AG08395 (cell line): ENCODE measurements around the gene KIF19.

Experiments used
- DNase-seq: peaks from one replicate; pipeline ENCODE4 v3.0.0; 2012; ENCODE audit warnings: mixed read lengths, low spot score

The KIF19 gene

GRCh38 chr17:74342224-74342623 is 16.2 kb downstream of the KIF19 start:
- no peak for DNase-seq

GRCh38 chr17:74343121-74343520 is 17.1 kb downstream of the KIF19 start:
- DNase-seq = no peak

DNA sequence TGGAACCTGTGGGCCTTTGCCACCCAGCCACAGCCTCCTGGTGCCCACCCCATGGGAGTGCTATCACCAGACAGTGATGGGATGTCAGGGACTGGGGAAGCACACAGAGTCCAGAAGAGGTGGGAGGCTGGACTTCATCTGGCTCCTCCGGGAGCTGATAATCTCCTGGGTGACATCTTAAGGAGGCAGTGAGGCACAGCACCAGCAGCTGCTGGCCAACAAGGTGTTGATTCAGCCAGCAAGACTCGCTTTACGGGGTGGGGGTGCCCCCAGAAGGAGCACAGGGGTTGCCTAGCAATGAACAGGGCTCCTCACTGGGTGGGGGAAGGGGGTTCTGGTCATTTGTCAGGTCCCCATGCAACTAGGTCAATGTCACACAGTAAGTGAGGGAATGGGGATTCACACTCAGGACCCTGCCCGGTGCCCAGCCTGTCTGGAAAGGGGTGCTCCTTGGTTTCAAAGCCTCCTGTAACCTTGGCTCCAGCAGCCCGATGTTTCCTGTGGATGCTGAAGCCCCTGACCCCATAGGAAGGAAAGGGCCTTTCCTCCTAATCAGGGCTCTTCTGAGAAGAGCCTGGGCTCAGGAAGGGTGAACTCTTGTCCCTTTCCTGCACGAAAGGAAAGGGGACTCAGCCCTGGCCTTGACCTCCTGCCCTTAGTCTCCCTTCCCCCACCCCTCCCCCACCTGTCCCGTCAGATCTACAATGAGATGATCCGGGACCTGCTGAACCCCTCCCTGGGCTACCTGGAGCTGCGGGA is 17.7 kb downstream of the KIF19 start:
- no peak for DNase-seq

- no peak for DNase-seq
These were observed 18.6 kb downstream of the KIF19 start for GRCh38 chr17:74344658-74345057.

DNA sequence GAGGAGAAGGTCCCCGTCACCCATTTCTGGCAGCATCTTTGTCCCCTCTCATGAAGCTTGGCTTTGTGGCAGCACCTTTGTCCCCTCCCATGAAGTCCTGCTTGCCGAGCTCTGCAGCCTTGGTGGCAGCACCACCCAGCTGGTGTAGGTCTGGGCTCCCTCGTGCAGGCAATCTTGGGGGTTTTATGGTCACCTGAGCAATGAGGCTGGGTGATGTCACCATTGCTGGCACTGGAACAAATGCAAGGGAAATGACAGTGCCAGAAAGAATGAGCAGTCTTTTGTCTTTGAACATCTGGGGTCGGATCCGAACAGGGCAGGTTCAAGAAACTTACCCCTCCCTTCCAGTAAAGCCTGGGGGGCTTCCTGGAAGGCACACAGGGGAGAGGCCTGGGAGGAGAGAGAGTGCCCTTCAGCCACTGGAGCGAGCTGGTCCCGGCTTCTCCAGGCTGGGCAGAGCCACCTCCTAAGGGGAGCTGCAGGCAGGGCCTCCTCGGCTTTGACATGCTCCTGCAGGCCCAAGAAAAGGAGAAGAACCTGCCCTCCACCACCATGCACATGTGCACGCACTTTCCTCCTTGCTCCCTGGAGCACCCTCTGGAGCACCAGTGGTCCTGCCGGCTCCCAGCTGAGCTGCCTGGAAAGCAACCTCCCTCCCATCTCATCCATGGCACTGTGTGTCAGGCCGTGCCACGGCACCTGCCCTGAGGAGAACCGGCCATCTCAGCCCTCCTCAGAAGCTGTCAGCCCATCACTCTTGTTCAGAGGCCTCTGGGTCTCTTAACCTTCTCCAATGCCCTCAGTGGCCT is 19.6 kb downstream of the KIF19 start:
- DNase-seq = no peak

- no peak for DNase-seq
These were observed 21.6 kb downstream of the KIF19 start for GRCh38 chr17:74347646-74348045.

GRCh38 chr17:74349120-74349519 is 23.1 kb downstream of the KIF19 start:
- DNase-seq = no peak

GRCh38 chr17:74350486-74350885 is 24.5 kb downstream of the KIF19 start:
- no peak for DNase-seq

DNA sequence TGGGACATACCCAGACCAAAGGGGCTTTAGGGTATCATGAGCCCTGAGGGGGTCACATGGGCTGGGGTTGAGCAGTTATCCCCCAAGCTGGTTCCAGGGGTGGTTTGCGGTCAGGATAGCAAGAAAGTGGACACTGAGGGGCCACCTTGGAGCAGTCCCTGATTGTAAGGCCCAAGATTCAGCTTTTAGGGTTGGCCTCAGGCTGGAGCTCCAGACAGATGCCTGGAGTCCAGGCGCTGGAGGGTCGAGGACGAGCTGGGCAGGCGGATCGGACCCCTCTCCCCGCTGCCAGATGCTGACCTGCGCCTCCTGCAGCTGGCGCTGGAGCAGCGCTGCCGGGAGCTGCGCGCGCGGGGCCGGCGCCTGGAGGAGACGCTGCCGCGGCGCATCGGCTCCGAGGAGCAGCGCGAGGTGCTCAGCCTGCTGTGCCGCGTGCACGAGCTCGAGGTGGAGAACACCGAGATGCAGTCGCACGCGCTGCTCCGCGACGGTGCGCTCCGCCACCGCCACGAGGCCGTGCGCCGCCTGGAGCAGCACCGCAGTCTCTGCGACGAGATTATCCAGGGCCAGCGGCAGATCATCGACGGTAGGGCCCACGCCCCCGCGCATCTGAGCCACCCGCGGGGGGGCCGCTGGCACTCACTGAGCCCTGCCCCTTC is 25.7 kb downstream of the KIF19 start:
- no peak for DNase-seq

DNA sequence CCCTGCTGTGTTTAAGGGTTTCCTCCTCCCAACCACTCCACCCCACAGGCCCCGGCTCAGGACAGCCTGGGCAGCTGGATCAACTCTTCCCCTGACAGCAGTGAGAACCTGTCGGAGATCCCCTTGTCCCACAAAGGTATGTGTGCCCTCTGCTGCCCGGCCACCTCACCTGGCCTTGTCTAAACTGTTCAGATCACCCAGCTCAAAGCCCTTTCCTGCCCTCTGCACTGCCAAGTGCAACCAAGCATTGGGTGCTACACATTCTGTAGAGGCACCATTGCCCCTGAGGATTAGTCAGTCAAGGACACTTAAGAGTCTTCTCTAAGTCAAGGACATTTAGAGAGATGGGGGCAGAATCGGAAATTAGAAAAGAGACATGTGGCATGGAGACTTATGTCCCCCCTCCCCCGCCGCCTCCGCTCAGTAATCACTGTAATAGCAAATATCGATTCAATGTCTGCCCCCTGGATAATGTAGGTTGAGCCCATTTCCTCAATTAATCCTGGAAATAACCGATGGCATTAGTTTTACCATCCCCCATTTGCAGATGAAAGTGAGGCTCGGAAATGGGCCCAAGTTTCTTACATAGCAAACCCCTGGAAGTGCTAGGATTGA is 27.5 kb downstream of the KIF19 start:
- DNase-seq = no peak

DNA sequence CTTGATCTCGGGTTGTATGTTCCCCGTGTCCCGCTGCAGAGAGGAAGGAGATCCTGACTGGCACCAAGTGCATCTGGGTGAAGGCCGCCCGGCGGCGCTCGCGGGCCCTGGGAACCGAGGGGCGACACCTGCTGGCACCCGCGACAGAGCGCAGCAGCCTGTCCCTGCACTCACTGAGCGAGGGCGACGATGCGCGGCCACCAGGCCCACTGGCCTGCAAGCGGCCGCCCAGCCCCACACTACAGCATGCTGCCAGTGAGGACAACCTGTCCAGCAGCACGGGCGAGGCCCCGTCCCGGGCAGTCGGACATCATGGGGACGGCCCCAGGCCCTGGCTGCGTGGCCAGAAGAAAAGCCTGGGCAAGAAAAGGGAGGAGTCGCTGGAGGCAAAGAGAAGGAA is 28.1 kb downstream of the KIF19 start:
- peak; percentile 19 for DNase-seq

DNA sequence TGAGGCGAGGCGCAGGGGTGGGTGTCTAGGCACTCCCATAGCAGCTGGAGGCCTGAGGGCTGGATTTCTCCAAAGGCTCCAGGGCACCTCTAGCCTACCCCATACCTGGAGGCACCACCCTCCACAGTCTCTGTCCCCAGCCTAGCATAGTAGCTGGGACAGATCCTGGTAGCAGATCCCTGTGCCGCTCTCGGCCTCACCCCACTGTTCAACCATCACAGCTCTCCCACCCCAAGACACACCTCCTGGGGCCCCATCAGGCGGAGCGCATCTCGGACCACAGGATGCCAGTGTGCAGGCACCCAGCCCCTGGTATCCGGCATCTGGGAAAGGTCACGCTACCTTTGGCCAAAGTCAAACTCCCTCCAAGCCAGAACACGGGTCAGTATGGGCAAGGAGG is 28.5 kb downstream of the KIF19 start:
- no peak for DNase-seq

DNA sequence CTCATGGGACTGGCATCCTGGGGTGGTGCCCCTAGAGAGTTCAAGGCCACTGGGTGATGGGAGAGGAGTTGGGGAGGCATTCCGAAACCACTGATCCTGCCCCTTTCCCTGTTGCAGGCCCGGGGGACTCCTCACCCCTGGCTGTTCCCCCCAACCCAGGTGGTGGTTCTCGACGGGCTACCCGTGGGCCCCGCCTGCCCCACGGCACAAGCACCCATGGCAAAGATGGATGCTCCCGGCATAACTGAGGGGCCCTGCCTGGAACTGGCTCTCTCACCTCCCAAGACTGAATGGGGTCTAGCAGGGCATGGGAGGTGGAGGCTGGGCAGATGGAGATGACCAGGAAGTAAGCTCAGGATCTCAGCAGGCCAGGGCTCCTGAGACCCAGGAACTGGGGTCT is 29.0 kb downstream of the KIF19 start:
- DNase-seq = no peak

- no peak for DNase-seq
These were observed 30.8 kb downstream of the KIF19 start for GRCh38 chr17:74356646-74357465.

DNA sequence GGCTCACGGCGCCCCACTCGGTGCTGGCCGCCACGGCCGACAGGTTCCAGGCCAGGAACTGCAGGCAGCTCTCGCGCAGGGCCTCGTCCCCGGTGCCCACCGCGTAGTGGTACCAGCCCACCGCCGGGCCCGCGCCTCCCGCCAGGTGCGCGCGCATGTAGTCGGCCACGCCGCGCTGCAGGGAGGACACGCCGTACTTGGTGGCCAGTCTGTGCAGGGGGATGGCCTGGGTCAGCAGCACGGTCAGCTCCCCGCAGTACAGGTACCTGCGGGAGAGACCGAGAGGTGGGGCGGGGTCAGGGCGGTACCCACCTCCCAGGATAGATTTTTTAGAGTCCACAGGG is 31.4 kb downstream of the KIF19 start:
- DNase-seq = no peak

DNA sequence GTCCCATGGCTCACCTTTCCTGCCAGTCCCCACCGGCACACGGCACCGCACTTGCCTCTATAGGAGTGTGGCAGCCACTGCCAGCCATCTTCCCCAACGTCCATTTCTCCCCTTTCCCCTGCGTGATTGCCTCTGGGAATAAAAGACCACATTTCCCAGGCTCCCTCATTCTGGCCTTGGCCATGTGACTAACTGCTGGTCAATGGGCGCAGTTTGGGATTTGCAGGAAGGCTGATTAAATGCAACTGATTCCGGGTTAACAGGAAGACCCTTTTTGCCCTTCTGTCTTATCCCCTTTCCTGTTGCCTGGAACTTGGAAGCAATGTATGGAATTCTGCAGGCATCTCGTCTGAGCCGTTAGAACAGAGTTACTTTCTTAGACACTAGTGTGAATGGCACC is 32.7 kb downstream of the KIF19 start:
- DNase-seq = no peak

GRCh38 chr17:74359916-74360315 is 33.9 kb downstream of the KIF19 start:
- DNase-seq = no peak

DNA sequence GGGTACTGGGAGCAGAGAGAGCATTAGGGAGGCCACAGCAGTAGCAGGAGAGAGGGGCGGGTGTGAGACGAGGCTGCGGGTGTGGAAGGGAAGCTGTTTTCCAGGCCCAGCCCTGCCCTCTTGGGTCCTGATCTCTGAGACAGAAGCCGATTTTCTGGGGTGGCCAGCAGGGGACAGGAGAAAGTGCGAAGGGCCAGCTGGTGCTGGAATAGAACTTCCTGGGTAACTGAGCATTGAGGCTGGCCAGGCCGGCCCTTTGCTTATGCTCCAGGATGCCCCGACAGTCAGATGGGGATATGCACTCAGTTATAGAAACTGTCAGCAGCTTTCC is 34.8 kb downstream of the KIF19 start:
- no peak for DNase-seq

- peak; percentile 44 for DNase-seq
These were observed 35.4 kb downstream of the KIF19 start, which contains the start of gene BTBD17 for GRCh38 chr17:74361230-74362068. Gene BTBD17 (minus strand): TSS chr17:74361868. CDS start chr17:74361819, 49 bp downstream.

GRCh38 chr17:74362069-74362405 is 36.0 kb downstream of the KIF19 start:
- no peak for DNase-seq
